Hair follicle dermal papilla cell (primary cell): ENCODE data around the gene CNGA2. TPM values are rescaled to one million over a fixed set of nuclear protein-coding genes. Genes with fewer than 3 reads are reported as not detected.

ENCODE experiments used
- total RNA-seq: library from RNA; depleted of rRNA; stranded (reverse); fragments of >200 nt; gene quantifications from 2 replicates; pipeline ENCODE4 v1.2.3, GENCODE V29; 2012

CNGA2 gene
- total RNA-seq: not detected in 2 replicates

DNA sequence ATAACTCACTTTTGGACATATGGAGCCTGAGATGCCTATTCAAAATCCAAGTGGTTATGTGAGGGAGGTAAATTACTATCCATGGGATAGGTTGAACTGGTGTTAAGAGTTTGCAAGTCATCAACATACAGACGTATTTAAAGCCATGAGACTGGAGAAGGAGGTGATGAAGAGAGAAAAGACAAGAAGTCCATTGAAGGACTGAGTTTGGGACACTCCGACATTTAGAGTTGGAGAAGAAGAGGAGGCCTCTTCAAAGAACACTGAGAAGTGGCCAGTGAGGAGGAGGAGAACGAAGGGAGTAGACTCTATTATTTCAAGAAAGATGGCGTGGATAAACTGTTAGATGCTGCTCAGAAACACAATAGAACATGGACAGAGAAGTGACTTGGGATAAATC is at the start of gene CNGA2:
Gene CNGA2, plus strand, starts transcription at position 301 of the 400 bp plus-strand sequence. CDS start 3,738 bp downstream, outside the sequence.

DNA sequence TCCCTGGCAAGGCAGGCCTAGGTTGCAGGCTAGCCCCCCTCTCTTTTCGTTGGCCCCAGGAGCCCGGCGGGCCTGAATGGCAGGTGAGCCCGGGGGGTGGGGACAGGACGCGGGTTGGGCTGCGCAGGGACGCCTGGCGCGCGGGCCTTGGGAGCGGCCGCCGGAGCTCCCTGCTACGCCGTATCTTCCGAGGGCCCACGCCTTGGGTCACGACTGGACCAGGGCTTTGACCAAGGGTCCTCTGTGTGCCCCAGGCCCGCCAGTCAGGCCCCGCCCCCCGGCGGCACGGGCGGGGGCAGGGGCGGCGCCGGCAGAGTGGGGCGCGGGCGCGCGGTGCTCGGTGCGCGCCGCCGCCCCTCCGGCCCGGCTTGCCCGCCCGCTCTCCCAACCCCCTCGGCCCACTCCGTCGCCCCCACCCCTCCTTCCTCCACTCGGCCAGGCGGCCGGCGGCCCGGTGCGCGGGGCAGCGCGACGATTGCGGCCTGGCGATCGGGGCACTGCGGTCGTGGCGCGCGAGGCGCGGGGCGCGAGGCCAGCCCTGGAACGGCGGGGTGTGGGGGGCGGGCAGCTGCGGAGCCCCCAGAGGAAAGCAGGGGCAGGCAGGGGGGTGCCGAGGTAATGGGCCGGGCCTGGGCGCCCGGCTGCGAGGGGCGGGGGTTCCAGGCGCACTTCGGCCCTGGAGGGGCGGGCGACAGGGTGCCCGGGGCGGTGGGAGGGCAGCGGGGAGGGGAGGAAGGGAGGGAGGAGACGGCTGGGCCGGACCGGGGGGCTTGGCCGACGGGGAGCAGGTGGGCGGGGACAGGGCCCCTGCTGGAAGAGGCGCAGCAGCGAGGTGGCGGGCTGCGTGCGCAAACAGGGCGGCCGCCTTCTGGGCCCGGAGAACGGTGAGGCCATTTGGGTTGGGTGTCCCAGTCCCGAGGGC is 39.6 kb upstream of the CNGA2 start, which contains the start of gene PRRG3:
Gene PRRG3, plus strand, starts transcription at position 798 of the 922 bp plus-strand sequence. CDS start 3,357 bp downstream, outside the sequence.

DNA sequence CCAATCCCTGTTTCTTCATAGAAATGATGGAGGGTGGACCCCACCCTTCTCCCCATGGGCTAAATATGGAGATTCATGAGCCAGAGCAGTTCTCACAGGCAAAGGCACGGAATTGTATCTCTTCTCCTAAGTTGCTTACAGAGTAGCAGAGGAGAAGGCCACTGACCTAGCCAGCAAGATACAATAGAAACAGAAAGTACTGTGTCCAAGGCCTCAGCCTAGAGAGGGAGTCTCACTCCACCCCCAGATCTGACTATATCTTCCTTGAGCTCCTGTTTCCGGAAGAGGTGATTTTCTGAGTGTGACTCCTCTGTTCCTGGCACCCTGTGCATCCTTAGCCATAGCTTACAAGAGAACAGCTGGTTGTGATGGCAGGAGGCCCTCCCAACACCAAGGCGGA is 18.8 kb upstream of the CNGA2 start, which contains the start of gene FATE1:
Gene FATE1, plus strand, starts transcription at position 284 of the 400 bp plus-strand sequence. Its CDS starts 85 bp downstream, at position 369.

Other genes starting within 250 kb of the CNGA2 start
- not detected in 2 replicates for gene PASD1, start 171.1 kb upstream of the CNGA2 start, total RNA-seq
- 2.2 and 2.4 TPM in 2 replicates for gene PRRG3, start 39.3 kb upstream of the CNGA2 start, total RNA-seq
- not detected in 2 replicates for gene FATE1, start 18.7 kb upstream of the CNGA2 start, total RNA-seq
- not detected in 2 replicates for gene MAGEA4, start 178.1 kb downstream of the CNGA2 start, total RNA-seq
- gene GABRE, start 239.9 kb downstream of the CNGA2 start, total RNA-seq: 101 and 137 TPM in 2 replicates